Smooth muscle cell of the coronary artery (primary cell): ENCODE data around the gene PGS1. TPM values are rescaled to one million over a fixed set of nuclear protein-coding genes. Genes with fewer than 3 reads are reported as not detected.

ENCODE experiments used
- total RNA-seq: library from RNA; depleted of rRNA; stranded (reverse); fragments of >200 nt; gene quantifications from 2 replicates; pipeline ENCODE4 v1.2.3, GENCODE V29; 2014; ENCODE audit warnings: low replicate concordance

The PGS1 gene, protein sequence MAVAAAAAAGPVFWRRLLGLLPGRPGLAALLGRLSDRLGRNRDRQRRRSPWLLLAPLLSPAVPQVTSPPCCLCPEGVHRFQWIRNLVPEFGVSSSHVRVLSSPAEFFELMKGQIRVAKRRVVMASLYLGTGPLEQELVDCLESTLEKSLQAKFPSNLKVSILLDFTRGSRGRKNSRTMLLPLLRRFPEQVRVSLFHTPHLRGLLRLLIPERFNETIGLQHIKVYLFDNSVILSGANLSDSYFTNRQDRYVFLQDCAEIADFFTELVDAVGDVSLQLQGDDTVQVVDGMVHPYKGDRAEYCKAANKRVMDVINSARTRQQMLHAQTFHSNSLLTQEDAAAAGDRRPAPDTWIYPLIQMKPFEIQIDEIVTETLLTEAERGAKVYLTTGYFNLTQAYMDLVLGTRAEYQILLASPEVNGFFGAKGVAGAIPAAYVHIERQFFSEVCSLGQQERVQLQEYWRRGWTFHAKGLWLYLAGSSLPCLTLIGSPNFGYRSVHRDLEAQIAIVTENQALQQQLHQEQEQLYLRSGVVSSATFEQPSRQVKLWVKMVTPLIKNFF
- 19.6 and 43.5 TPM in 2 replicates for total RNA-seq

GRCh38 chr17:78378225-78379130 lies at the start of gene PGS1:
Gene PGS1 (plus strand): TSS chr17:78378649. CDS start chr17:78378666, 17 bp downstream.

GRCh38 chr17:78359997-78360370 lies 18.5 kb upstream of the PGS1 start, which contains the start of gene SOCS3:
Gene SOCS3 (minus strand): TSS chr17:78360077. CDS start chr17:78359095, 982 bp downstream.

Other genes with a start within 250 kb of the PGS1 start
- gene TMC6, start 249.9 kb upstream of the PGS1 start, total RNA-seq: 0.47 and 1.4 TPM in 2 replicates
- gene TMC8, start 247.9 kb upstream of the PGS1 start, total RNA-seq: not detected in 2 replicates
- not detected in 2 replicates for gene C17orf99, start 232.3 kb upstream of the PGS1 start, total RNA-seq
- 11.0 and 23.5 TPM in 2 replicates for gene SYNGR2, start 210.1 kb upstream of the PGS1 start, total RNA-seq
- 1.5 and 43.4 TPM in 2 replicates for gene TK1, start 191.6 kb upstream of the PGS1 start, total RNA-seq
- gene AFMID, start 191.3 kb upstream of the PGS1 start, total RNA-seq: 27.7 and 41.7 TPM in 2 replicates
- 2.7 and 28.2 TPM in 2 replicates for gene BIRC5, start 164.4 kb upstream of the PGS1 start, total RNA-seq
- not detected in 2 replicates for gene TMEM235, start 147.0 kb upstream of the PGS1 start, total RNA-seq
- 37.6 and 61.4 TPM in 2 replicates for gene SOCS3, start 18.6 kb upstream of the PGS1 start, total RNA-seq
- gene DNAH17, start 198.7 kb downstream of the PGS1 start, total RNA-seq: under 0.01 TPM in 1 of 2 replicates, not detected in the other